Activated CD8-positive, alpha-beta T cell treated with anti-CD3 and anti-CD28 coated beads for 36 hours (primary cell): Measurements from ENCODE around the gene NTSR1. TPM values are rescaled to one million over a fixed set of nuclear protein-coding genes. Genes with fewer than 3 reads are reported as not detected.

Source experiments
- ATAC-seq: fragments of 200-7000 bp; cut with Tn5 transposase; one replicate; pipeline ENCODE4 v1.10.0; 2021; ENCODE audit warnings: mild to moderate bottlenecking, moderate library complexity
- CTCF ChIA-PET: fragments of 350-600 bp; sonication (Branson Sonifier 250); formaldehyde crosslinking; loops from one replicate; lab custom pipeline; 2021; ENCODE audit warnings: antibody characterized with exemption; lab: Charles Lee
- POLR2A ChIA-PET: fragments of 350-600 bp; sonication (Branson Sonifier 250); formaldehyde crosslinking; loops from one replicate; lab custom pipeline; 2021; ENCODE audit warnings: antibody characterized with exemption; lab: Charles Lee
- DNase-seq: peaks from one replicate; pipeline ENCODE4 v3.0.0-alpha.2; 2020
- H3K27ac Mint-ChIP-seq: one replicate; pipeline ENCODE4 v1.8.0; 2021; ENCODE audit warnings: mild to moderate bottlenecking, mixed read lengths
- H3K27me3 Mint-ChIP-seq: one replicate; pipeline ENCODE4 v1.8.0; 2021; ENCODE audit warnings: mixed read lengths
- H3K36me3 Mint-ChIP-seq: one replicate; pipeline ENCODE4 v1.8.0; 2021; ENCODE audit warnings: low read depth, mixed read lengths
- H3K4me1 Mint-ChIP-seq: one replicate; pipeline ENCODE4 v1.8.0; 2021; ENCODE audit warnings: low read depth, mixed read lengths
- H3K4me3 Mint-ChIP-seq: one replicate; pipeline ENCODE4 v1.8.0; 2021; ENCODE audit warnings: mild to moderate bottlenecking, moderate library complexity, mixed read lengths
- H3K9me3 Mint-ChIP-seq: one replicate; pipeline ENCODE4 v1.8.0; 2021; ENCODE audit warnings: mixed read lengths
- CTCF ChIP-seq: fragments of 200-600 bp; IDR thresholded peaks from one replicate; pipeline ENCODE4 v1.8.0; 2022; ENCODE audit warnings: antibody characterized with exemption, mild to moderate bottlenecking
- intact Hi-C: fragments of 100-400 bp; cut with micrococcal nuclease; formaldehyde crosslinking; loops from one replicate; pipeline ENCODE4 v1.10.0; 2022
- total RNA-seq, 2 experiments: library from RNA; stranded (reverse); gene quantifications; one replicate each; pipeline ENCODE4 v1.2.3, GENCODE V29; 2021

Gene NTSR1
- total RNA-seq, 2 experiments from 2014 or later, result not detected

- H3K27ac Mint-ChIP-seq, result no peak overlapping the region
- intact Hi-C loops, result no loop called here
These were observed 22.7 kb upstream of the NTSR1 start for GRCh38 chr20:62685781-62686555.

GRCh38 chr20:62686869-62687830, 21.5 kb upstream of the NTSR1 start:
- no peak overlapping the region for H3K27ac Mint-ChIP-seq
- peaks cover 8% of the 10 kb centered on the region for H3K4me1 Mint-ChIP-seq
- ATAC-seq, result no peak
- TF ChIP-seq CTCF, result no peak
- POLR2A ChIA-PET, result interaction anchor here (0.8 kb wide), 1 partner anchor 14 kb away, joined by 3 read pairs; no protein-coding TSS in a partner anchor
- intact Hi-C loops, result no loop called here
- H3K9me3 Mint-ChIP-seq, result no peaks in the 10 kb centered on the region
- CTCF ChIA-PET, result no interaction called here
- no peak overlapping the region for H3K4me3 Mint-ChIP-seq
- no peak for DNase-seq
- no peaks in the 10 kb centered on the region for H3K36me3 Mint-ChIP-seq
- peaks cover 15% of the 10 kb centered on the region for H3K27me3 Mint-ChIP-seq

More at GRCh38 chr20:62685781-62686555, 22.7 kb upstream of the NTSR1 start:
- no peak for TF ChIP-seq CTCF
- Mint-ChIP-seq H3K9me3 (no peaks in the 10 kb centered on the region), H3K36me3 (no peaks in the 10 kb centered on the region), H3K4me3 (no peak overlapping the region), H3K4me1 (peaks cover 4% of the 10 kb centered on the region), H3K27me3 (peaks cover 13% of the 10 kb centered on the region)
- POLR2A ChIA-PET, result interaction anchor here (0.8 kb wide), 1 partner anchor 13 kb away, joined by 3 read pairs; no protein-coding TSS in a partner anchor
- DNase-seq, result peak; percentile 26
- CTCF ChIA-PET, result interaction anchor here (1.1 to 1.5 kb wide), 4 partner anchors 26 to 132 kb away, joined by 3 to 9 read pairs (median 3); no protein-coding TSS in a partner anchor
- ATAC-seq, result peak; percentile 49

GRCh38 chr20:62688083-62688482, 20.6 kb upstream of the NTSR1 start:
- Mint-ChIP-seq H3K4me1 (peaks cover 8% of the 10 kb centered on the region), H3K27me3 (peaks cover 15% of the 10 kb centered on the region), H3K9me3 (no peaks in the 10 kb centered on the region), H3K27ac (no peak overlapping the region), H3K36me3 (no peaks in the 10 kb centered on the region), H3K4me3 (no peak overlapping the region)
- intact Hi-C loops, result no loop called here
- TF ChIP-seq CTCF, result no peak
- POLR2A ChIA-PET, result no interaction called here
- ATAC-seq, result no peak
- no peak for DNase-seq
- CTCF ChIA-PET, result no interaction called here

GRCh38 chr20:62688855-62689460, 19.7 kb upstream of the NTSR1 start:
- Mint-ChIP-seq H3K27me3 (peaks cover 15% of the 10 kb centered on the region), H3K4me3 (no peak overlapping the region), H3K36me3 (no peaks in the 10 kb centered on the region), H3K27ac (no peak overlapping the region), H3K9me3 (no peaks in the 10 kb centered on the region), H3K4me1 (peaks cover 8% of the 10 kb centered on the region)
- DNase-seq, result no peak
- ChIA-PET POLR2A (no interaction called here), CTCF (interaction anchor here (1.3 kb wide), 1 partner anchor 103 kb away, joined by 4 read pairs; no protein-coding TSS in a partner anchor)
- no peak for ATAC-seq
- no peak for TF ChIP-seq CTCF
- intact Hi-C loops, result no loop called here
